GM23248 (cell line): Measurements from ENCODE around the gene RAB44.

ENCODE experiments used
- EZH2 ChIP-seq: fragments of 200-600 bp; sonication (generic); IDR thresholded peaks from 2 replicates; pipeline ENCODE4 v1.6.1; 2018; ENCODE audit warnings: antibody characterized with exemption, mild to moderate bottlenecking; ENCODE audit not compliant: insufficient read depth, poor library complexity, severe bottlenecking
- EZH2phosphoT487 ChIP-seq: fragments of 200-600 bp; sonication (generic); IDR thresholded peaks from 2 replicates; pipeline ENCODE4 v1.6.1; 2018; ENCODE audit warnings: antibody characterized with exemption, moderate library complexity, mild to moderate bottlenecking, low read depth; ENCODE audit not compliant: insufficient read depth

- TF ChIP-seq EZH2 = no peak
- TF ChIP-seq EZH2phosphoT487 = no peak
Measured at GRCh38 chr6:36670271-36670670, 27.4 kb upstream of the RAB44 start.
